HepG2 (cell line): ENCODE data around the gene TECTA. TPM values are rescaled to one million over a fixed set of nuclear protein-coding genes. Genes with fewer than 3 reads are reported as not detected.

ENCODE experiments used
- ARID5B ChIP-seq: IDR thresholded peaks from 2 replicates; pipeline ENCODE4 v1.4.0; 2020; ENCODE audit warnings: mild to moderate bottlenecking, missing genetic modification reagents
- EHMT2 ChIP-seq: fragments of 200-600 bp; sonication (generic); IDR thresholded peaks from 2 replicates; pipeline ENCODE4 v1.7.0; 2017; ENCODE audit warnings: antibody characterized with exemption, low read depth, low read length, borderline replicate concordance
- FOXP1 ChIP-seq, 2 experiments: fragments of 450-650 bp in 1 of 2; IDR thresholded peaks; 2 replicates each; pipeline ENCODE4 v1.6.1; 2017 to 2018; ENCODE audit warnings: antibody characterized with exemption in 1 of 2
- FOXP4 ChIP-seq: sonication (generic); formaldehyde crosslinking; IDR thresholded peaks from 2 replicates; pipeline ENCODE4 v1.4.0; 2020; ENCODE audit warnings: missing genetic modification reagents
- IKZF5 ChIP-seq: IDR thresholded peaks from 2 replicates; pipeline ENCODE4 v1.6.1; 2018; ENCODE audit warnings: missing genetic modification reagents, mild to moderate bottlenecking, missing compliant biosample characterization
- IRF2 ChIP-seq: IDR thresholded peaks from 2 replicates; pipeline ENCODE4 v1.6.1; 2018; ENCODE audit warnings: missing genetic modification reagents, missing compliant biosample characterization
- KDM6A ChIP-seq: IDR thresholded peaks from 2 replicates; pipeline ENCODE4 v1.6.1; 2016; ENCODE audit warnings: low read depth
- KLF9 ChIP-seq: IDR thresholded peaks from 2 replicates; pipeline ENCODE4 v1.6.1; 2016; ENCODE audit warnings: low read depth
- MEIS2 ChIP-seq: sonication (generic); formaldehyde crosslinking; IDR thresholded peaks from 2 replicates; pipeline ENCODE4 v1.9.0; 2021; ENCODE audit warnings: mild to moderate bottlenecking, missing genetic modification reagents
- PHF20 ChIP-seq: sonication (generic); formaldehyde crosslinking; IDR thresholded peaks from 2 replicates; pipeline ENCODE4 v1.5.0; 2020; ENCODE audit warnings: mild to moderate bottlenecking, missing genetic modification reagents
- RBAK ChIP-seq: sonication (generic); formaldehyde crosslinking; IDR thresholded peaks from 2 replicates; pipeline ENCODE4 v1.5.1; 2020; ENCODE audit warnings: mild to moderate bottlenecking, missing genetic modification reagents
- SKI ChIP-seq: fragments of 450-650 bp; IDR thresholded peaks from one replicate; pipeline ENCODE4 v1.6.1; 2018; ENCODE audit warnings: mild to moderate bottlenecking; ENCODE audit not compliant: partially characterized antibody
- SMC3 ChIP-seq: IDR thresholded peaks from 2 replicates; pipeline ENCODE4 v1.6.1; 2011; ENCODE audit warnings: low read length, improper control_type of control experiment
- SRSF1 ChIP-seq: fragments of 200-400 bp; formaldehyde crosslinking; optimal IDR thresholded peaks from 2 replicates; pipeline ENCODE3; 2017; ENCODE audit warnings: mild to moderate bottlenecking, low read depth, low read length, moderate library complexity
- TCF7L2 ChIP-seq: IDR thresholded peaks from 2 replicates; pipeline ENCODE4 v1.6.1; 2011; ENCODE audit warnings: mild to moderate bottlenecking, low read depth, low read length, moderate library complexity
- XBP1 ChIP-seq: sonication (generic); formaldehyde crosslinking; IDR thresholded peaks from 2 replicates; pipeline ENCODE4 v1.5.0; 2020; ENCODE audit warnings: missing genetic modification reagents
- ZBTB7A ChIP-seq: sonication (generic); formaldehyde crosslinking; IDR thresholded peaks from 2 replicates; pipeline ENCODE4 v1.8.0; 2022; ENCODE audit warnings: mild to moderate bottlenecking, missing genetic modification reagents
- ZNF331 ChIP-seq: sonication (generic); formaldehyde crosslinking; IDR thresholded peaks from 2 replicates; pipeline ENCODE4 v1.4.0; 2020; ENCODE audit warnings: missing genetic modification reagents
- polyA plus RNA-seq, 8 experiments: library from polyadenylated mRNA; depleted of rRNA in 3 of 8; stranded (reverse) in 7 of 8; unstranded in 1 of 8; fragments of >200 nt; fragmentation: Illumina TruSeq in 4 of 8; extraction: Trizol in 4 of 8; gene quantifications; 2 replicates each; pipeline versions ENCODE4 v1.2.1 to v1.2.3, GENCODE V29; 2011 to 2016; ENCODE audit warnings: low read depth in 4 of 8, missing spikeins in 1 of 8, mixed read lengths in 1 of 8; ENCODE audit not compliant: insufficient read depth in 1 of 8
- total RNA-seq, 5 experiments: library from RNA; depleted of rRNA; stranded (reverse); fragments of >200 nt; fragmentation: Illumina TruSeq; extraction: Trizol; gene quantifications; 2 replicates each; pipeline ENCODE4 v1.2.3, GENCODE V29; 2016; ENCODE audit warnings: low read depth in 1 of 5
- TF ChIP-seq, protein P1 (sequence below): sonication (generic); formaldehyde crosslinking; conservative IDR thresholded peaks from 2 replicates; pipeline ENCODE4 v1.4.0; 2020; ENCODE audit warnings: mild to moderate bottlenecking, missing genetic modification reagents, moderate library complexity
- TF ChIP-seq, protein P2 (sequence below): sonication (generic); IDR thresholded peaks from 2 replicates; pipeline ENCODE4 v1.6.1; 2016; ENCODE audit warnings: low read depth, borderline replicate concordance

Gene TECTA
- total and polyA plus RNA-seq, 2 of the 13 experiments (the other 11 are each of a cell fraction or from before 2014, with no cell fraction given), result 0.04 to 0.17 TPM

GRCh38 chr11:121067453-121067852 lies 33.6 kb upstream of the TECTA start (continued):
- TF ChIP-seq FOXP4 (CRISPR knock-in tag) (peak; percentile 92), ZBTB7A (CRISPR knock-in tag) (no peak), MEIS2 (CRISPR knock-in tag) (no peak; the same call in 1 of the 2 replicates), KLF9 (no peak), ZNF331 (CRISPR knock-in tag) (peak; percentile 66; the same call in 1 of the 2 replicates), PHF20 (CRISPR knock-in tag) (no peak), IKZF5 (CRISPR knock-in tag) (peak; percentile 49; the same call in 1 of the 2 replicates), SKI (peak; percentile 41), IRF2 (CRISPR knock-in tag) (peak; percentile 68), KDM6A (CRISPR knock-in tag) (peak; percentile 56; the same call in 1 of the 2 replicates), SRSF1 (no peak), RBAK (CRISPR knock-in tag) (no peak), SMC3 (no peak), XBP1 (CRISPR knock-in tag) (no peak), FOXP1 (IDR thresholded peaks at IDR 0.05) (peak; percentile 52; the same call in 1 of the 2 replicates), FOXP1 (CRISPR knock-in tag; IDR thresholded peaks at IDR 0.05) (peak; percentile 85), ARID5B (CRISPR knock-in tag) (peak; percentile 94), TCF7L2 (no peak), EHMT2 (peak; percentile 31; the same call in 1 of the 2 replicates)
- TF ChIP-seq, protein P1, sequence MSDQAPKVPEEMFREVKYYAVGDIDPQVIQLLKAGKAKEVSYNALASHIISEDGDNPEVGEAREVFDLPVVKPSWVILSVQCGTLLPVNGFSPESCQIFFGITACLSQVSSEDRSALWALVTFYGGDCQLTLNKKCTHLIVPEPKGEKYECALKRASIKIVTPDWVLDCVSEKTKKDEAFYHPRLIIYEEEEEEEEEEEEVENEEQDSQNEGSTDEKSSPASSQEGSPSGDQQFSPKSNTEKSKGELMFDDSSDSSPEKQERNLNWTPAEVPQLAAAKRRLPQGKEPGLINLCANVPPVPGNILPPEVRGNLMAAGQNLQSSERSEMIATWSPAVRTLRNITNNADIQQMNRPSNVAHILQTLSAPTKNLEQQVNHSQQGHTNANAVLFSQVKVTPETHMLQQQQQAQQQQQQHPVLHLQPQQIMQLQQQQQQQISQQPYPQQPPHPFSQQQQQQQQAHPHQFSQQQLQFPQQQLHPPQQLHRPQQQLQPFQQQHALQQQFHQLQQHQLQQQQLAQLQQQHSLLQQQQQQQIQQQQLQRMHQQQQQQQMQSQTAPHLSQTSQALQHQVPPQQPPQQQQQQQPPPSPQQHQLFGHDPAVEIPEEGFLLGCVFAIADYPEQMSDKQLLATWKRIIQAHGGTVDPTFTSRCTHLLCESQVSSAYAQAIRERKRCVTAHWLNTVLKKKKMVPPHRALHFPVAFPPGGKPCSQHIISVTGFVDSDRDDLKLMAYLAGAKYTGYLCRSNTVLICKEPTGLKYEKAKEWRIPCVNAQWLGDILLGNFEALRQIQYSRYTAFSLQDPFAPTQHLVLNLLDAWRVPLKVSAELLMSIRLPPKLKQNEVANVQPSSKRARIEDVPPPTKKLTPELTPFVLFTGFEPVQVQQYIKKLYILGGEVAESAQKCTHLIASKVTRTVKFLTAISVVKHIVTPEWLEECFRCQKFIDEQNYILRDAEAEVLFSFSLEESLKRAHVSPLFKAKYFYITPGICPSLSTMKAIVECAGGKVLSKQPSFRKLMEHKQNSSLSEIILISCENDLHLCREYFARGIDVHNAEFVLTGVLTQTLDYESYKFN (CRISPR knock-in tag), result peak; percentile 93
- TF ChIP-seq, protein P2, sequence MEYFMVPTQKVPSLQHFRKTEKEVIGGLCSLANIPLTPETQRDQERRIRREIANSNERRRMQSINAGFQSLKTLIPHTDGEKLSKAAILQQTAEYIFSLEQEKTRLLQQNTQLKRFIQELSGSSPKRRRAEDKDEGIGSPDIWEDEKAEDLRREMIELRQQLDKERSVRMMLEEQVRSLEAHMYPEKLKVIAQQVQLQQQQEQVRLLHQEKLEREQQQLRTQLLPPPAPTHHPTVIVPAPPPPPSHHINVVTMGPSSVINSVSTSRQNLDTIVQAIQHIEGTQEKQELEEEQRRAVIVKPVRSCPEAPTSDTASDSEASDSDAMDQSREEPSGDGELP, result peak; percentile 80; the same call in 1 of the 2 replicates
